Right lobe of liver (tissue), 4 donors: ENCODE results near the gene CCDC127.

ENCODE experiments used
- CTCF ChIP-seq, 4 donors: fragments of 200-600 bp in 3 of 4; fragments of 450-650 bp in 1 of 4; IDR thresholded peaks; one replicate each; pipeline versions ENCODE4 v1.5.1 to v1.8.0; 2016 to 2022; ENCODE audit warnings: antibody characterized with exemption in 4 of 4, mild to moderate bottlenecking in 2 of 4
- POLR2A ChIP-seq: fragments of 450-650 bp; IDR thresholded peaks from one replicate; pipeline ENCODE4 v1.6.1; 2017; ENCODE audit warnings: antibody characterized with exemption, mild to moderate bottlenecking
- donor health status: DM: no; HTN: no; CAD: no.
- donor health status: DM: no; HTN: no; CAD: no.
- donor health status: DM: no; HTN: yes; CAD: no.

- TF ChIP-seq CTCF (IDR thresholded peaks at IDR 0.05) (no peak), POLR2A (no peak)
Measured at GRCh38 chr5:172421-172820, 45.5 kb downstream of the CCDC127 start.
